Hematopoietic multipotent progenitor cell treated with erythropoietin and hydrocortisone succinate and interleukin-3 and kit ligand, for 15 days (in vitro differentiated cells): ENCODE measurements around the gene SMIM44.

Experiments
- DNase-seq: peaks from one replicate; pipeline ENCODE4 v3.0.0-alpha.2; 2015; ENCODE audit warnings: low spot score

The SMIM44 gene

DNA sequence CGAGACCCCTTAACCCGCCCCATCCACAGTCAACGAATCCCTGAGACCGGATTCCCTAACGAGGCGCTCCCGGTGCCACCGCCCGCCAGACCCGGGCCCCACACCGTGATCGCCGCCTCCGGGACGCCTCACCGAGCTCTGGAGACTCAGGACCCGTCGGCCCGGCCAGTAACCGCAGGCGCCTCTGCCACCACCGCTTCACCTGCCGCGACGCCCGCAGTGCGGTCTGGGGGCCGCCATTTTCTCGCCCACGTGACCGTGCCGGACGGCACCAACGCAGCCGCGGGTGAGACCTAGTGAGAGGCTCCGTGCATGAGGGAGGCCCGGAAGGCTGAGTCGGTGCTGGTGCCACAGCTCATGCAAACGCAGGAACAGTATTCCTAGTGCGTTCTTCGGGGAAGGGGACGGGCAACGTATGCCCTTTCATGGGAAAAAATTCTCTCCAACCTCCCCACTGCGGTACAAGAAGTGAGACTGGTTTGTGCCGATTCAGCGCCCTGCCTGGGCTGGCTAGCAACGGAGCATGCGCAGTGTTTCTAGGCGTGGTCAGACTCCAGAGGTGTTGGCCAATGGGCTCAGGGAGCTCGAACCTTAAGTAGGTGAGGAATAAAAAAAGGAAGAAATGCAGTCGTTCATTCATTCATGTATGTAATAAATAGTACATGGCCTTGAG, 17.3 kb upstream of the SMIM44 start, which contains the start of gene DOHH:
Gene DOHH (minus strand): TSS at position 246 of the 673 bp plus-strand sequence. CDS start 3,860 bp downstream, outside the sequence.
- peak; percentile 99 for DNase-seq

DNA sequence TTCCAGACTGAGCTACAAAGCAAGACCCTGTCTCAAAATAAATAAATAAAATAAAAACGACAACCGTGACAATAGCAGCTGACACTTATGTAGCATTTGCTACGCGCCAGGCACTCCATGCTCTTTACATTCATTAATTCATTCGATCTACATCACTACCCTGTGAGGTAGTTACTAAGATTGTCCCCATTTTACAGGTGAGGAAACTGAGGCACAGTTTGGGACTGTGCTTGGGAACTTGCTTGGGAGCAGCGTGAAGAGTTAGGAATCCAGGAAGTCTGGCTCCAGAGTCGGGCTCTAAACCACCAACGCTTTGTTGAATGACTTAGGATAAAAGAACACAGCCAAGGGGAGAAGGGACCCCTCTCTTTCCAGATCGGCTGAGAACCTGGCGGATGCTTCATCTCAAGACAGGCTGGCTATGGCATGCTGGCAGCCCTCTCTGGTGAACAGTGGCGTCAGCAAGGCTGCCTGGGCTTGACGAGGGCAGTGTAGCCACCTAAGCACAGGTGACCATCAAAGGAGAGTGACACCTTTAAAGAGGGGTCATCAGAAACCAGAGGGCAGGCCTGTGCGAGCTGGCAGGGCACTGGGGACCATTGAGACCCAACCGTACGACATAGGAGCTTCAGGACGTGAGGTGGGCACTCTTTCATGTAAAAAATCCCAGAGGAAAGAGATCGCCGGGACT, 16.6 kb upstream of the SMIM44 start:
- DNase-seq = no peak

DNA sequence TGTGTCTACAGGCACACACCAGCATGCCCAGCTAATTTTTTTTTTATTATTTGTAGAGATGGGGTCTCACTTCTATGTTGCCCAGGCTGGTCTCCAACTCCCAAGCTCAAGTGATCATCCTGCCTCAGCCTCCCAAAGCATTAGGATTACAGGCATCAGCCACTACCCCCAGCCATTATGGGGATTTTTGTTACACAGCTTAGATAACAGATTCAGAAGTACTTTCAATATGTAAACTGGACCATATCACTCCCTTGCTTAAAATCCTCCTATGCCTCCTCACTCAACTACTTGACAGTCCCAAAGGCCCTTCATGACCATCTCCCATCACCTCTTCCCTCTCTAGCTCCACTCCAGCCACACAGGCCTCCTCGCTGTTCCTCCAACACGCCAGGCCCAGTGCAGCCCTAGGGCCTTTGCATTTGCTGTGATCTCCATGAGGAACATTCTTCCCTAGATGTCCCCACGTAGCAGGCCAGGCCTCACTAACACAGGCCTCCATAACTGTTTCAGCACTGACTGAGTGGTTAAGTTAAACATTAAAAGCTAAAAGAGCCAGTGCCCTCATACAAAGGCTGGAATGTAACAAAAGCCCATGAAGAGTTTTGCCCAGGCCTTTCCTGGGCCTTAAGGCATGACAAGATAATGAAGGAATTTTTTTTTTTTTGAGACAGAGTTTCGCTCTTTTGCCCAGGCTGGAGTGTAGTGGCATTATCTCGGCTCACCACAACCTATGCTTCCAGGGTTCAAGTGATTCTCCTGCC, 14.7 kb upstream of the SMIM44 start:
- DNase-seq = no peak

DNA sequence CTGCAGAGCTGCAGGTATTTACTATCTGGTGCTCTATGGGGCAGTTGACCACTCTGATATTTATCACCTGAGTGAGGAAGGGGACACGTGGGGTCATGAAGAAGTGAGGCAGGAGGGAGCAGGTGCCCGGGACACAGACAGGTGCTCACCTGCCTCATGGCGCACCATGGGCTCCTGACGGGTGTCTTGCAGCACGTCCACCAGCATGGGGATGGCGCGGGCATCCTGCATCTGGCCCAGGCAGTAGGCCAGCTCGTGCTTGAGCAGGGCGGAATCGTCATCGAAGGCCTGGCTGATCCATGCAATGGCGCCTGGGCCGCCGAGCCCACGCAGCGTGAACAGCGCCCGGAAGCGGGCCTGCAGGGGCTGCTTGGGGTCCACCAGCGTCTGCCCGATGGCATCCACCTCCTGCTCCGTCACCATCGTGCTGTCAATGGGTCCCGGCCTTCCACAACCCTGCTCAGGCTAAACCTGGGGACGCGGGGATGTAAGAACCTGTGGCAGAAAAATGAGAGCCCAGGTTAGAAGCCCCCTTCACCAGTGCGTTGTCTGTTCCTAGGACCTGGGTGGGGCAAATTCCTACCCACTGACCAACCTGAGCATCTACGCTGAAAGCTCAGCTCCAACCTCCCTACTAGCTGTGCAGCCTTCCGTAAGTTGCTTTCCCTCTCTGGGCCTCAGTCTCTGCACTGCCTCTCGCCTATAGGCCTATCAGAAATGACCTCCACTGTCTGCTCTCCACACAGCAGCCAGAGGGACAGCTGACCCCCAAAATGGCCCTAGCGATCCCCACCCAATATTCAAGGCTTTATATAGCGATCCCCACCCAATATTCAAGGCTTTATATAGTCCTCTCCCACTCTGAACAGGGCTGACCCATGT, 13.4 kb upstream of the SMIM44 start:
- no peak for DNase-seq

DNA sequence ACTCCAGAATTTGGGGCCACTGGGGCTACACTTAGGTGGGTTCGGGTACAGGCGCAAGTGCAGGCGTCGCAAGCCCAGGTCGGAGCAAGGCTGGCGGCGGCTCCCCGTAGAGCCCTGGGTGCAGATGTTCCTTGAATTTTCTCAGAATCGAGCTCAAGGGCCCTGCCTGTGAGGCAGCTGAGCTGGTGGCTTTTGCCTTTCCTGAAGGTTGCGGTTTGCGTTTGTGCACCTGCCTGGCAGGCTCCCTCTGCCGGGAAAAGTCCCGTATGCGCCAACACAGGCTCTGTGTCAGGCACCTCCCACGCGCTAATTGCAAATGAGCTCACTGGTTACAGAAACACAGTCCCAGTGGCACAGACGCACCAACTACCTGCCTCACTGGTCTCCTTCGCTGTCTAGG, 11.3 kb upstream of the SMIM44 start:
- no peak for DNase-seq

DNA sequence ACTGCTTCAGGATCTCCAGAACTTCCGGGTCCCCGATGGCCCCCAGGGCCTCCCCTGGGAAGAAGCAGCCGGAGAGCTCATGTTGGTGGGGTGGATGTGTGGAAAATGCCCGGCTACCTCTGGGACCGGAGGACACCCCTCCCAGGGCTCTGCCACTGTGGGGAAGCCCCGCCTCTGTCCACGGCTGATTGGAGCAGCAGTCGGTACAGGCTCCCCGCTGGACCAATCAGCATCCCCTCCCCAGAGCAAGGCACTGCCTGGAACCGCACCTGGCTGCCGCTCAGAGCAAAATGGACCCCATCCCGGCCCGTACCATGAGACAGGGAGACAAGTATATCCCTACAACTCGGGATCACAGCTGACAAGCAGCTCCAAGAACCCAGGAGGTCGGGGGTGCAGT, 10.8 kb upstream of the SMIM44 start:
- DNase-seq = no peak

DNA sequence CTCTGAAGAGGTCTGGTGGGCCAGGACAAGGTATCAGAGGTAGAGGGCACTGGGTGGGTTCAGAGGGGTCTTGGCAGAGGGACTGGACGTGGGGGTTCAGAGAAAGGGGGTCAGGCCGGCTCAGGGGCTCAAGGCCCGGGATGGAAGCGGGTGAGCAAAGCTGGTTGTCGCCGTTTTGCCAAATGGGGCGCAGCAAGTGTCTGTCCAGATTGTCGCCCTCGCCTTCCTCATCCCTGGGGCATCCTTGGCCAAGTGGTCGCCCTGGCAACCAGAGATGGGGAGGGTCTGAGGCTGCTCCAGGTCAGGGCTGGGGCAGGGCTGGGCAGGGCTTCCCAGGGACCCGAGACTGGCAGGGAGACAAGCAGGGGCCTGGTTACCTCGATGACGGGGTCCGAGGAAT, 10.4 kb upstream of the SMIM44 start:
- DNase-seq = no peak

DNA sequence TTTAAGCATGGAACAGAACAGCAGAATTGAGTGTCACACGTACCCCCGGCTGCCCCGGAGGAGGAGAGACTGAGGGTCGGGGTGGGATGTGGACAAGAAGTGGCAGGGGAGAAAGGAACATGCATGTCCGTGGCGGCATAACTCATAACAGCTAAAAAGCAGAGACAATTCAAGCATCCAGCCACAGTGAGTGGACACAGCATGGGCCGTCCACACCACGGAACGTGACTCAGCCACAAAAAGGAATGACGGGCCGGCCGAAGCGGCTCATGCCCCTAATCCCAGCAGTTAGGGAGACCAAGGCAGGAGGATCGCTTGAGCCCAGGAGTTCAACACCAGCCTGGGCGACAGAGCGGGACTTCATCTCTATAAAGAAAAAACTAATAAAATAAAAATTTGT, 9.7 kb upstream of the SMIM44 start:
- no peak for DNase-seq

DNA sequence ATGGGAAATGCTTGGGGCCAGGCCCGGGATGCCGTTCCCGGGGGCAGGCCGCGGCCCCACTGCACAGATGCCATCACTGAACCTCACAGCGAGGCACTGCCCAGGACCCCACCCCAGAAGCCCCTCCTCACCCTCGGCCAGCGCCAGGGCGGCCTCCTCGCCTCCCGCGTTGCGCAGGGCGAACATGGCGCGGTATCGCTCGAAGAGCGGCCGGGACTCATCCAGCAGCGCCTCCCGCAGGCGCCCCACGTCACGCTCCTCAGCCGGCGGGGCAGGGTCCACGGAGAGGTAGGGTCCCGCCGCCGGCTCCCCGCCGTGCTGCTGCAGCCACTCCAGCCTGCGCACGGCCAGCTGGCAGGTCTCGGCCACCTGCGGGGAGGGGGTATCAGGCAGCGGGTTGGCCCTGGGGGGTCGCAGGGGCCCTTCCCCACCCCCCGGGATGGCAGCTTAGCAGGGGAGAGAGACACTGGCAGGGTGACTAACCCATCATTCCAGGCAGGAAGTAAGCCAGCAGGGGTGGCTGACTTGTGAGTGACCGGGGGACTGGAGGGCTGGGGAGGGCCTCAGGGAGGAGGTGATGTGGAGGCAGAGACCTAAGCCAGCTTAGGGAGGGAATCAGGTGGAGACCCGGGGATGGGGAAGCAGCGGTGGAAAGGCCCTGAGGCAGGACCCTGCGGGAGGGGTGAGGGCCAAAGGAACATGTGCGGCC, 9.0 kb upstream of the SMIM44 start:
- DNase-seq = no peak

DNA sequence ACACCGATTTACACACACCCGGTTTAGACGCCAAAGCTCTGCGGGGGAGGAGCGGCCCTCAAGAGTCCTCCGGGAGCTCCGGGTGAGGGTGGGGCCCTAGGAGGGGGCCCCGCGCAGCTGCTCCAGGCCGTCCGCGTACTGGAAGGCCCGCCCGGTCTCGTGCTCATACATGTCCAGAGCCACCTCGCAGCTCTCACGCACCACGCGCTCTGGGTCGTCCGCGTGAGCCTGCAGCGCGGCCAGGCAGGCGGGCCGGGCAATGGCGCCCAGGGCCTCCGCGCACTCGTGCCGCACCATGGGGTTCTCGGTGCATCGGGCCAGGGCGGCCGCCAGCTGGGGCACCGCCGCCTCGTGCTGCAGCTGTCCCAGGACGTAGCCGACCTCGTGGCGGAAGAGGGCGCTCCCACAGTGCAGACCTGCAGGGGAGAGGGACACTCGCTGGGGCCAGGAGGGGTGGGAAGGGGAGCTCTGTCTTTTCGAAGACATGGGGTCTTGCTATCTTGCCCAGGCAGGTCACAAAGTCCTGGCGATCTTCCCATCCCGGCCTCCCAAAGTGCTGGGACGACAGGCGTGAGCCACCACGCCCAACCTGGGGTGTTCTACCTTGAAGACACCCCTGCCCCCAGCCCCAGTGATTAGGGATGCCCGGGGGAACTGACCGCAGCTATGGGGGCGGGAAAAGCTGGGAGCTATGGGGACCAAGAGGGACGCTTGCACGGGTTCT, 8.3 kb upstream of the SMIM44 start:
- no peak for DNase-seq

DNA sequence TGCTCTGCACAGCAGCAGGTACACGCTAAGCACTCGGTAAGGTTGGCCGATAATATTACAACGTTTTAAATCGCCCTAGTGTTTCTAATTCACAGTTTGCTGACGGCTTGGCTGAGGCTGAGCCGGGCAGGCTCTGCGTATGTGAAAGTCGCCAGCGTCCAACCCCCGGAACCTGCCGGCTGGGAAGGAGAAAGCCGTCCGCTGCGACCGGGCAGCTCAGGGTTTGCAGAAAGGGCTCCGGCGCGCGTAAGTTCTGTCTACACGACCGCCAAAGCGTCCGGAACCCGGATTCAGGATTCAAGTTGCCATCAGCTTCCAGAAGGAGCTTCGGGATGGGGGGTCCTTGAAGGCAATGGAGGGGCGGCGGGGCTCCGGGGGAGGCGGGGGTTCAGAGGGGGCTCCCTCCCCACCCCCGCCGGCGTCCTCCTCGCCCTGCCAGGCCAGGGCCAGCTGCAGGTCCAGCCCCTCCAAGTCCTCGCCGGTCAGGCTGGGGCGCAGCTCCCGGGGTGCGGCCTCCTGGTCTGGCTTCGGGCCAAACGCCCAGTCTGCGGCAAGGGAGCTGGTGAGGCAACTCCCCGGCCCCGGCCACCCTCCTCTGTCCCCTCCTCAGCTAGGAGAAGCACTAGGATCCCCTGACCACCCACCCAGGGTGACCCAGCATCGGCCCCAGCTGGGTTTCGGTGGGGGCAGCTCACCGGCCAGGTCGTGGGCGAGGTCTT, 575 bp downstream of the SMIM44 start:
- no peak for DNase-seq

DNA sequence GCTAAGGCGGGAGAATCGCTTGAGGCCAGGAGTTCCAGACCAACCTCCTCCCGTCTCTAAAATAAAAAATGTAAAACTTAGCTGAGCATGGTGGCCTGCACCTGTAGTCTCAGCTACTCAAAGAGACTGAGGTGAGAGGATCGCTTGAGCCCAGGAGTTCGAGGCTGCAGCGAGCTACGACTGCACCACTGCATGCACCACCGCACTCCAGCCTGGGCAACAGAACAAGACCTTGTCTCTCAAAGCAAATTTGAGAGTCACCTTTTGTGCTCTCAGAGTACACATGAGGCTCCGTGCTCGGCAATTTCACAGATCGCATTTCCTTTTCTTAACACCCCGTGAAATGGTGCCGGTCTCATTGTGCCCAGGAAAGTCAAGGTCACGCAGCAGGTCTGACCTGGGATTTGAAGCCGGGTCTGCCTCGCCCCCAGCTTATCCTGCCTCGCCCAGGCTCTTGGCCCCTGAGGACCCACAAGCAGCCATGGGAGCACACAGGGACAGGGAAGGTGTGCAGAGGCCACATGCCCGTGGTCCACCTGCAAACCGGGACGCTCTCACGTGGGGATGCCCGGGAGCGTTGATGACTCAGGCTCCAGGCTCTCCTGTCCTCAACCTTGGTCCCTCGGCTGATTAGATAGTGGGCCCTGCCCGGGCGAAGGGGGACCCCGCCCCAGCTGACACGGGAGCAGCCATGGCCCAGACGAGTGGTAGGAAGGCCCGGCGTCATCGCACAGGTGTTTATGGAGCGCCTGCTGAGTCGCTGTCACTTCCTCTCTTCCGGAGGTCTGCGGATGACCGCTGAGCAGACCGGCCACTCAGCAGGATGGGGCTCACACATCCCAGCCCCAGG, 1.8 kb downstream of the SMIM44 start:
- DNase-seq = no peak

DNA sequence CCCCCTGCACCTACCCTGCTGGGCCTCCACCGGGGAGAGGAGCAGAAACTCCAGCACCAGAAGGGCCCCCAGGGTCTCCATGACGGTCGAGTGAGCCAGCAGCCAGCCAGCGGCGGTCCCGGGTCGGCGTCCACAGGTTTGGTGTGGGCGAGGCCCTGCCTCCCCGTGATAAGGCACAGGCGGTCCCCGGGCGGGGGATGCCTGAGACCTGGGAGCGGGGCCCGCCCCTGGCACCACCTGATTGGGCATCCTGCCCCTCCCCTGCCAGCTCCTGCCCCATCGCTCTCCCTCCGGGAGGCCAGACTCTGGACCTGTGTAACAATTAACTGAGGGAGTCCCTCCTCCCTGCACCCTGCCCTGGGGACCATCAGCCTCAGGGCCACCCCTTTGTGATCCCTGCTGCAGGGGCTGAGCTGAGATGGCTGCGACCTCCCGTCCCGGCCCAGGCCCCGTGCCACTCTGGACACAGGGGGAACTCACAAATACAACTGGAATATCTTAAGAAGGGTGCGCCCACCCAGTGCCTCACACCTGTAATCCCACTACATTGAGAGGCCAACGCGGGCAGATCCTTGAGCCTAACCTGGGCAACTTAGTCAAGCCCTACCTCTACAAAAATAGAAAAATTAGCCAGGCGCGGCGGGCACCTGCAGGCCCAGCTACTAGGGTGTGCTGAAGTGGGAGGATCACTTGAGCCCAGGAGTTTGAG, 2.7 kb downstream of the SMIM44 start, which contains the start of gene SMIM24:
Gene SMIM24 (minus strand): TSS at position 143 of the 709 bp plus-strand sequence. CDS start 62 bp downstream, at position 81.
- DNase-seq = no peak

DNA sequence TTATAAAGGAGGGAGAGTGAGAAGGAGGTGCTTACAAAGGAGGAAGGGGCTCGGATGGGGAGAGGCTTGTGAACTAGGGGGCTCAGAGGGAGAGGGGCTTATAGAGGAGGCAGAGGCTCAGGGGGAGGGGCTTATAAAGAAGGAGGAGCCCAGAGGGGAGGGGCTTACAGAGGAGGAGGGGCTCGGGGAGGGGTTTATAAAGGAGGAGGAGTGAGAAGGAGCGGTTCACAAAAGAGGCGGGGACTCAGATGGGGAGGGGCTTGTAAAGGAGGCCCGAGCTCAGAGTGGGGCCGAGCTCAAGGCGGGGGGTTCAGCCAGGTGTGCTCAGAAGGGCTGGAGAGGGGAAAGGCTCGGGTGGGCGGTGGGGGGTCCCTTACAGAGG, 3.4 kb downstream of the SMIM44 start:
- peak; percentile 40 for DNase-seq

DNA sequence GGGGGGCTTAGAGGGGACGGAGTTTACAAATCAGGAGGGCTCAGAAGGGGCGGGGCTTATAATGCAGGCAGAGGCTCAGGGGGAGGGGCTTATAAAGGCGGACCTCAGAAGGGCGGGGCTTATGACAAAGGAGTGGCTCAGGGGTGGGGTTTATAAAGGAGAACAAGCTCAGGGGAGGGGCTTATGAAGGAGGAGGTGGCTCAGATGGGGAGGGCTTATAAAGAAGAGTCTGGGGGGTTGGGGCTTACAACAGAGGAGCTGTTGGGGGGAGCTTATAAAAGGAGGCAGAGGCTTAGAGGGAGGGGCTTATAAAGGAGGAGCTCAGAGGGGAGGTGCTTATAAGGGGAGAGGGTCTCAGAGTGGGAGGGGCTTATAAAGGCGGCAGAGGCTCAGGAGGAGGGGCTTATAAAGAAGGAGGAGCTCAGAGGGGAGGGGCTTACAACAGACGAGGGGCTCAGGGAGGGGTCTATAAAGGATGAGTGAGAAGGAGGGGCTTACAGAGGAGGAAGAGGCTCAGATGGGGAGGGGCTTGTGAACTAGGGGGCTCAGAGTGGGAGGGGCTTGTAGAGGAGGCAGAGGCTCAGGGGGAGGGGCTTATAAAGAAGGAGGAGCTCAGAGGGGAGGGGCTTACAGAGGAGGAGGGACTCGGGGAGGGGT, 3.9 kb downstream of the SMIM44 start:
- DNase-seq = peak; percentile 62

DNA sequence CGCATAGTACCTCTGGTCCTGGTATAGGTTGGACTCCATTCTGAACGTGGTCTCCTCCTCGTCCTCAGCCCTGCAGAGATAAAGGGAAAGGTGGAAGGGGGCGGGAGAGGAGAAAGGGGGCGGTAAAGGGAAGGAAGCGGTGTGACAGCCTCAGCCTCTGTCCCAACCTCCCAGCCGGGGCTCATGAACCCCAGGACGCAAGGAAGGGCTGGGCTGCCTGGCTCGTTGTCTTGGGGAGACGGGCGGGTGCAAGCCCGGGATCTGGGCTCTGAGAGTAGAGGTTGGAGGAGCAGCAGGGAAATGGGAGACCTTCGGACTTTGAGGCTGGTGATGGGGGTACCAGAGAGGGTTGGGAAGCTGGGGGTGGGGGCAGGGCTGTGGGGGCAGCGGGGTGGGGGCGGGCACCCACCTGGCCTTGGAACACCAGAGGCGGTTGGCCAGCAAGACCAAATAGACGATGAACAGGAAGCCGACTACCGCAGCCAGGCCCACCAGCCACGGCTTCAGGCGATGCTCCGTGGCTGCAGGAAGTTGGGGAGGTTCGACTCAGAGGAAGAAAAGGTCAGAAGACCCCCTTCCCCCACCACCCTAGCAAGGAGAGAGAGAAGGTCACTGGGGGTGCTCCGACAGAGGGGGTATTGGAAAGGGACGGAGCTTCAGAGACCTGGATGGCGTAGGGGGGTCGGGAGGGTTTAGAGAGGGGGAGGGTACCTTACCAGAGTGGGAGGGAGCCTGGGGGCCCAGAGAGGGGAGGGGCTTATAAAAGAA, 4.6 kb downstream of the SMIM44 start:
- no peak for DNase-seq

DNA sequence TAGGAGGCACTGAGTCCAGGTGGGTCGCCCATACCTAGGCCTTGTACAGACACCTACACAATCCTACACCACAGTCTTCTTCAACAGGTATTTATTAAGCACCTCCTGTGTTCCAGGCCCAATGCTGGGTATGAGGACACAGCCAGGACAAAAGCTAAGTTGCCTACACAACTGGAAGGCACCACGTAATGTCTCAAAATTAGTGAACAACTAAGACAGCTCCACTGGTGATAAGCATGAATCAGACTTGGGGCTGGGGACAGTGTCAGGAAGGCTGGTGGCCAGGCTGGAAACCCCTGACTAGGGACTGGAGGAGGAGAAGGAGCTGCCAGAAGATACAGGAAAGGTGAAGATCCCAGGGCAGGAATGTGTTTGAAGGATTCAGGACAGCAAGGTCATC, 5.3 kb downstream of the SMIM44 start:
- no peak for DNase-seq
